ENCODE data around the gene CRACDL.

The CRACDL gene

DNA sequence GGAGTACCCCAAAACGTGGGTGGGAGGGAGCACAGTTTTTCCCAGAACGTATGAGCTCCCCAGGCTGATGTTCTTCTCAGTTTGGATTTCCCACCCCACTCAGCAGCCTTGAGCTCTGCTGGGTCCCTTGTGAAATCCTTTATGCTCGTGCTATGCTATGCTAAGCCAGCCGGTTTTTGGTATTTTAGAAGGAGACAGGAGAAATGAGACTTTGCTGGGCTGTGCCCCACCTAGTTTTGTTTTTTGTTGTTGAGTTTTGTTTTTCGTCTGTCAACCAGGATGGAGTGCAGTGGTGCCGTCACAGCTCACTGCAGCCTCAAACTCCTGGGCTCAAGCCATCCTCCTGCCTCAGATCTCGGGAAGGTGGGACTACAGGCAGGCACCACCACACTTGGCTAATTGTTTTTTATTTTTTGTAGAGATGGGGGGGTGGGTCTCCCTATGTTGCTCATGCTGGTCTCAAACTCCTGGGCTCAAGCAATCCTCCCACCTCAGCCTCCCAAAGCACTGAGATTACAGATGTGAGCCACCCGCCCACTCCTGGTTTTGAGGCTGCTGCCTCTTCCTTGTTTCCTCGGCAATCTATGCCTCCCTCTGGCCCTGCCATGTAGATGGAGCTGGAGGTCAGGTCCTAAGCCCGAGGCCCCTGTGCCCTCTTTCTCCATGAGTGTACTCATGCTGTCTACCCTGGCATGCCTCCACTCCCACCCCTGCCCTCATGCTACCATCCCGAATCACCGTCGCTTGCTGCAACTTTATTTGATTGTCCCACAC, 187.5 kb downstream of the CRACDL start:
- DNase-seq (ENCODE audit: low read depth): no peak

DNA sequence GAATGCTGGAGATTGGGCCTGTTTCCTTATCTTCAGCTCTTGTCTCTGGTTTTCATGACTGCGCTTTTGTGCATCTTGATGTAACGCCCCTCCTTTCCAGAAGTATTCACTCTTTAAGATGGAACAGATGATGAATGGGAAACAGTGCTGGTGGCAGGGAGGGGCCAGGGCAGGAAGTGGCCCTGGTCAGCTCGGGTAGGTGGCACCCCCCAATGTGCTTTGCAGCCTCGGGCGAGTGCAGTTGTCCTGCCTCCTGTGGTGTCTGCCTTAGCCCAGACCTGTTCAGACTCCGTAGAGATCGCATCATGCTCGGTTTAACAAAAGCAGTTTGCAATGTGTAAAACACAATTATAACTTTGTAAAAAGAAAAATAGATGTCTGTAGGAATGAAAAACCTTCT, 188.1 kb downstream of the CRACDL start:
- DNase-seq (ENCODE audit: low read depth): no peak

DNA sequence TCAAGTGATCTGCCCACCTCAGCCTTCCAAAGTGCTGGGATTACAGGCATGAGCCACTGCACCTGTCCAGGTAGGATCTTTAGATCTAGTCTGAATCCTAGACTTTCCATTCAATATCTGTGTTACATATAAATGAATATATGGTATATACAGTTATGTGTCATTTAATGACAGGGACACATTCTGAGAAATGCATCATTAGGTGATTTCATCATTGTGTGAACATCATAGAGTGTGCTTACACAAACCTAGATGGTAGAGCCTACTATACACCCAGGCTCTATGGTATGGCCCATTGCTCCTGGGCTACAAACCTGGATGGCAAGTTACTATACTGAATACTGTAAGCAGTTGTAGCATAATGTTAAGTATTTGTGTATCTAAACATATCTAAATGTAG, 189.6 kb downstream of the CRACDL start:
- no peak for DNase-seq (ENCODE audit: low read depth)

DNA sequence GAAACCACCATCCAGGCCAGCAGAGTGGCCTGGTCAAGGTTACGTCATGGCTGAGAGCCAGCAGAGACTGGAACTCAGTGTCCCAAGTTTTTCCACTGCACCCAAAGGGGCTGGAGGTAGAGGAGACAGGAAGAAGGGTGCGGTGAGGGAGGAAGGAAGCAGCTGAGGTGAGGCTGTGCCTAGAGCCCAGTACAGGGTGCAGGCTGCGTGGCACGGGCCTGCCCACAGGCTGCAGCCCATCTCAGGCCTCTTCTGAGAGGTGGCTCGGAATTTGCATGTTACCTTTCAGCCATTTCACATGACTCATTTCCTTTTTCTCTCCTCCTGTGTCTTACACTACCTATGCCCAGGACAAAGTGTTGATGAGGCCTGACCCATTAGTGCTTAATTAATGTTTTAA, 191.4 kb downstream of the CRACDL start:
- DNase-seq (ENCODE audit: low read depth): no peak
